ENCODE measurements around the gene GNA15.
A peak's percentile ranks its signal among the peaks of the same experiment; 100 is the strongest.

The GNA15 gene

DNA sequence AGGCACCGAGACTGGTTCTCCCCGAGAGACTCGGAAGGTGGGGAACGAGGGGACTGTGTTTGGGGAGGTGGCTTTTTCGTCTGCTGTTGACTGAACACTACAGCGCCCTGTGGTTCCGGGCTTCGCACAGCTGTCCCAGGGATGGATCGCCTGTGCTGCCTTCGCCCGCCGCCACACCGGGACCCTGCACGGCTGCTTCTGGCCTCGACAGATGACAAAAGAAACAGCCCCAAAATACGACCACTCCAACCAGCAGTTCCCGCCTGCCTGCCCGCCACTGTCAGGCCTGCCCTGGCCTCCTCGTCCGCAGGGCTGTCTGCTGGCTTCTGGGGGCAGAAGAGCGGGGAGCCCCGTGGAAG is 13.3 kb upstream of the GNA15 start:
- DNase-seq (ENCODE audit: low read depth in 2 of 2) = no peak
- TF ChIP-seq CTCF (IDR thresholded peaks at IDR 0.05; ENCODE audit: low read depth, low read length) = no peak
- H3K4me3 ChIP-seq (replicated peaks in 1 of 2; ENCODE audit: low read depth in 2 of 2, low read length in 2 of 2) = no peak overlapping the region

DNA sequence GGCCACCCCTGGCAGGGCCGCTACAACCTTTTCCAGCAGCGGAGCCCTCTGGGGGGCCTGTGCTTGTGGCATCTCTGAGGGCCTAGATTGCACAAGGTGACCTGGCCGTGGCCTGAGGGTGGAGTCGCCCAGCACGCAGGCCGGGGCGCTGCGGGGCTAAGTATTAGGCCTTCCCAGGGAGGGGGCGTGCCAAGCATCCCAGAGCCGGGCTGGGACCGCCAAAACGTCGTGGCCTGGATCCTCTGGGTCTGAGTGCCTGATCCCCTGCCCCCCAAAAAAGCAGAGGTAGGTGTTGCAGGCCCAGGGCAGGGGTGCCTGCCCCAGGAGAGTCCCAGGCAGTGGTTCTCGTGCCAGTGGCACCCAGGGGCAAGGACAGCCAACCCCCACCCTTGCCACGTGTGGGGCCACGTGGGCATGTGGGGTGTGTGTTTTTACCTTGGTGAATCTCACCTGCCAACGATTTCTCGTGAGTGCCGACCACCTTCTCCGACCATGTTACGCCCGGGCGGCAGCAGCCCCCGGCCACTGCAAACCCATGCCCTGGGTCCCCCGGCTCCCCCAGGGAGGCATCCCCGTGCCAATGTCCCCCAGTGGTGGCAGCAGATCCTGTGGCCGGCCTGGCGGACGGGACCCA is 12.6 kb upstream of the GNA15 start:
- no peak for DNase-seq (ENCODE audit: low read depth in 2 of 2)
- no peak overlapping the region for H3K4me3 ChIP-seq (replicated peaks in 1 of 2; ENCODE audit: low read depth in 2 of 2, low read length in 2 of 2)
- no peak for TF ChIP-seq CTCF (IDR thresholded peaks at IDR 0.05; ENCODE audit: low read depth, low read length)

DNA sequence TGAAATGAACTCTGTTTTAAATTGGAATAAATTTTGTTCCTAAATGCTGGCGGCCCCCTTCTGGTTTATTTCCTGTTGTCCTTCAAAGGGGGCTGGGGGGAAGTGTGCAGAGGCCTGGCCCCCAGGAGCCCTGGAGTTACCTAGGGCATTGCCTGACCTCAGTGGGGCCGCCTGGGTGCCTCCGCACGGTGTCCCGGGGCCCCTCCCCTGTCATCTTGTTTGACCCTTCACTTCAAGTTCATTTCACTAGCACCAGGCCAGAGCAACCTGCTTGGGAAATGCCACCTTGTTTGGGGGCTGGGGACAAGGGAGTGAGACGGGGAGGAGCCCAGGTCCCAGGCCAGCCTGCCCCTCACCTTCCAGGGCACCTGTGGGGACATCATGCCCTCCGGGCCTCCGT is 11.9 kb upstream of the GNA15 start:
- DNase-seq (ENCODE audit: low read depth in 2 of 2) = no peak
- no peak overlapping the region for H3K4me3 ChIP-seq (replicated peaks in 1 of 2; ENCODE audit: low read depth in 2 of 2, low read length in 2 of 2)
- no peak for TF ChIP-seq CTCF (IDR thresholded peaks at IDR 0.05; ENCODE audit: low read depth, low read length)

- no peak overlapping the region for H3K4me3 ChIP-seq (replicated peaks in 1 of 2; ENCODE audit: low read depth in 2 of 2, low read length in 2 of 2)
- no peak for TF ChIP-seq CTCF (IDR thresholded peaks at IDR 0.05; ENCODE audit: low read depth, low read length)
- DNase-seq (ENCODE audit: low read depth in 2 of 2) = no peak
Observed at GRCh38 chr19:3124630-3125029, 11.2 kb upstream of the GNA15 start.

- TF ChIP-seq CTCF (IDR thresholded peaks at IDR 0.05; ENCODE audit: low read depth, low read length) = peak; percentile 84
- DNase-seq (ENCODE audit: low read depth in 2 of 2) = peak; percentile 48 to 53
- no peak overlapping the region for H3K4me3 ChIP-seq (replicated peaks in 1 of 2; ENCODE audit: low read depth in 2 of 2, low read length in 2 of 2)
Observed at GRCh38 chr19:3125900-3126524, 9.8 kb upstream of the GNA15 start.

DNA sequence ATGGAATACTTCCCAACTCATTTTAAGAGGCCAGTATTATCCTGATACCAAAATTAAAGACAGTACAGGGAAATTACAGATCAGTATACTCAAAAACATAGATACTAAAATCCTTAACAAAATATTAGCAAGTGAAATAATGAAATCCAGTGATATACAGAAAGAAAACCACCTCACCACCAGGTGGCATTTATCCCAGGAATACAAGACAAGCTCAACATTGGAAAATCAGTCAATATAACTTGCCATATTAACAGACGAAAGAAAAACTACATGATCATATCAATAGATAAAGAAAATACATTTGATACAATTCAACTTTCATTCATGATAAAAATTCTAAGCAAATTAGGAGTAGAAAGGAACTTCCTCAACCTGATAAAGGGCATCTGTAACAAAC is 6.7 kb upstream of the GNA15 start:
- no peak overlapping the region for H3K4me3 ChIP-seq (replicated peaks in 1 of 2; ENCODE audit: low read depth in 2 of 2, low read length in 2 of 2)
- DNase-seq (ENCODE audit: low read depth in 2 of 2) = peak; percentile 79 to 85
- TF ChIP-seq CTCF (IDR thresholded peaks at IDR 0.05; ENCODE audit: low read depth, low read length) = peak; percentile 52

GRCh38 chr19:3131168-3131567 is 4.7 kb upstream of the GNA15 start:
- TF ChIP-seq CTCF (IDR thresholded peaks at IDR 0.05; ENCODE audit: low read depth, low read length) = no peak
- H3K4me3 ChIP-seq (replicated peaks in 1 of 2; ENCODE audit: low read depth in 2 of 2, low read length in 2 of 2) = no peak overlapping the region
- DNase-seq (ENCODE audit: low read depth in 2 of 2) = no peak

Data from cardiac fibroblast (primary cell).